Tibial nerve (tissue), 3 donors: Measurements from ENCODE around the gene EDA.

Experiments
- EP300 ChIP-seq, 2 donors: sonication (generic); formaldehyde crosslinking; IDR thresholded peaks; one replicate each; pipeline ENCODE4 v1.6.1; 2017; ENCODE audit warnings: antibody characterized with exemption in 2 of 2, mild to moderate bottlenecking in 1 of 2
- POLR2A ChIP-seq, 2 donors: fragments of 450-650 bp; IDR thresholded peaks; one replicate each; pipeline ENCODE4 v1.6.1; 2017; ENCODE audit warnings: antibody characterized with exemption in 2 of 2, mild to moderate bottlenecking in 2 of 2, moderate library complexity in 2 of 2

DNA sequence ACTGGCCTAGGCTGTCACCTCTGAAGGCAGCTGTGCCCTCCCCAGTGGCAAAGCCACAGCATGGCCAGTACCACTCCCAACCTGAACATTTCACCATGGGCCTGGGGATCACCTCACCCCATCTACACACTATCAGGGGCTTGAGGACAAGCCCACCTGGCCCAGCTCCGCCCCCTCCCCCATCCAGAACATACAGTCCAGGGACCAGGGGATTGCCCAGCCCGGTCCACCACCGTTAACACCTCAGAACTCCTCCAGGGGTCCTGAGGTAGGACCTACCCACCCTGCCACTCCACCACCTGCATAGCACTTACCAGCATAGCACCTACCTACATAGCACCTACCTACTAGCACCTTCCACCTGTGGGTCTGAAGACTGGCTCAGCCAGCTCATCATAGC, 179.8 kb downstream of the EDA start:
- TF ChIP-seq POLR2A (IDR thresholded peaks at IDR 0.05) = no peak
- TF ChIP-seq EP300 (IDR thresholded peaks at IDR 0.05) = no peak
